ENCODE results near the gene CX3CL1. TPM values are rescaled to one million over a fixed set of nuclear protein-coding genes. Genes with fewer than 3 reads are reported as not detected.

CX3CL1 gene
- total and polyA plus RNA-seq, 9 donors: 2.2 to 12.2 (median 6.9) TPM

DNA sequence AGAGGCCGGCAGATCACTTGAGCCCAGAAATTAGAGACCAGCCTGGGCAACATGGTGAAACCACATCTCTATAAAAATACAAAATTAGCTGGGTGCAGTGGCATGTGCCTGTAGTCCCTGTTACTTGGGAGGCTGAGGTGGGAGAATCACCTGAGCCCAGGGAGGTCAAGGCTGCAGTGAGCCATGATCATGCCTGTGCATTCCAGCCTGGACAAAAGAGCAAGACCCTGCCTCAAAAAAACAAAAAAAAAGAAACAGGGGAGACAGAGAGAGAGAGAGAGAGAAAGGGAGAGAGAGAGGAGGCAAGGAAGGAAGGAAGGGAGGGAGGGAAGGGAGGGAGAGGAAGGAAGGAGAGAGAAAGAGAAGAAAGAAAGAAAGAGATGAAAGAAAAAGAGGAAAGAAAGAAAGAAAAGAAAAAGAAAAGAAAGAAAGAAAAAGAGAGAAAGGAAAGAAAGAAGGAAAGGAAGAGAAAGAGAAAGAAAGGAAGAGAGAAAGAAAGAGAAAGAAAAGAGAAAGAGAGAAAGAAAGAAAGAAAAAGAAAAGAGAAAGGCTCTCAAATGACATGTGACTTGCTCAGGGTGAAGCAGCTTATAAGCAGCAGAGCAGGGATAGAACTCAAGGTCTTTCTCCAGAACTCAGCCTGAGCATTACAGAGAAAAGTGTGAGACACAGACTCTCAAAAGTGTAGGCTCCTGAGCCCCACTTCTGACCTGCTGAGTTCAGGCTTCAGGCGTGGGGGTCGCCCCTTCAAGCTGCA lies 15.5 kb downstream of the CX3CL1 start:
- TF ChIP-seq POLR2A (IDR thresholded peaks at IDR 0.05) (no peak), CTCF (IDR thresholded peaks at IDR 0.05) (no peak), EP300 (IDR thresholded peaks at IDR 0.05) (no peak)
- Histone ChIP-seq H3K36me3 (no peaks in the 10 kb centered on the region), H3K27me3 (no peaks in the 10 kb centered on the region), H3K4me3 (no peak overlapping the region), H3K9me3 (no peaks in the 10 kb centered on the region), H3K27ac (no peak overlapping the region), H3K4me1 (ENCODE audit: insufficient read depth) (no peaks in the 10 kb centered on the region)
- no peak for DNase-seq
- intact Hi-C loops (cut with DNase I): no loop called here
- WGBS, 3 donors: 63 to 85% (median 78%) methylated on average over 3 of the region's 3 CpGs

- intact Hi-C loops (cut with DNase I): no loop called here
- DNase-seq: no peak
- Histone ChIP-seq H3K36me3 (no peaks in the 10 kb centered on the region), H3K9me3 (no peaks in the 10 kb centered on the region), H3K27me3 (no peaks in the 10 kb centered on the region), H3K4me1 (ENCODE audit: insufficient read depth) (no peaks in the 10 kb centered on the region), H3K4me3 (no peak overlapping the region), H3K27ac (no peak overlapping the region)
- WGBS, 3 donors: 59 to 80% (median 73%) methylated on average over 7 of the region's 7 CpGs
- TF ChIP-seq CTCF (IDR thresholded peaks at IDR 0.05): no peak
- TF ChIP-seq EP300 (IDR thresholded peaks at IDR 0.05): no peak
These were observed 16.2 kb downstream of the CX3CL1 start for GRCh38 chr16:57388359-57389086.

GRCh38 chr16:57389087-57389468 lies 16.8 kb downstream of the CX3CL1 start:
- Histone ChIP-seq H3K36me3 (no peaks in the 10 kb centered on the region), H3K27me3 (no peaks in the 10 kb centered on the region), H3K4me3 (no peak overlapping the region), H3K4me1 (ENCODE audit: insufficient read depth) (no peaks in the 10 kb centered on the region), H3K9me3 (no peaks in the 10 kb centered on the region), H3K27ac (no peak overlapping the region)
- TF ChIP-seq CTCF (IDR thresholded peaks at IDR 0.05) (no peak), EP300 (IDR thresholded peaks at IDR 0.05) (no peak), POLR2A (IDR thresholded peaks at IDR 0.05) (no peak)
- WGBS, 3 donors: 91 to 96% (median 91%) methylated on average over 3 of the region's 3 CpGs
- intact Hi-C loops (cut with DNase I): no loop called here
- DNase-seq: no peak

GRCh38 chr16:57390636-57391295 lies 18.5 kb downstream of the CX3CL1 start:
- H3K9me3 ChIP-seq: no peaks in the 10 kb centered on the region
- intact Hi-C loops (cut with DNase I): no loop called here
- DNase-seq: no peak
- no peak for TF ChIP-seq EP300 (IDR thresholded peaks at IDR 0.05)
- no peak for TF ChIP-seq POLR2A (IDR thresholded peaks at IDR 0.05)
- no peak for TF ChIP-seq CTCF (IDR thresholded peaks at IDR 0.05)
- no peak overlapping the region for H3K27ac ChIP-seq
- whole genome bisulfite sequencing, 3 donors: 58 to 62% (median 60%) methylated on average over 5 of the region's 5 CpGs
- no peaks in the 10 kb centered on the region for H3K4me1 ChIP-seq (ENCODE audit: insufficient read depth)
- H3K4me3 ChIP-seq: no peak overlapping the region
- H3K27me3 ChIP-seq: no peaks in the 10 kb centered on the region
- H3K36me3 ChIP-seq: no peaks in the 10 kb centered on the region

All from ovary (tissue), 9 donors.